Activated effector memory CD4-positive, alpha-beta T cell treated with Interleukin-2 at 50 U/mL for 16 hours (primary cell): ENCODE measurements around the gene ELF4.
"Not testable (repeated sequence)": the region's sequence is repeated elsewhere in the genome, so short reads cannot be mapped to it uniquely, and the experiment has no call there.

Experiments used
- DNase-seq: peaks from one replicate; pipeline ENCODE4 v3.0.0-alpha.2; 2020

The ELF4 gene

GRCh38 chrX:130110379-130111219 lies at the start of gene ELF4:
TSS of gene ELF4 (minus strand) at chrX:130110497. CDS start at chrX:130081330, 29,167 bp downstream.
- peak; percentile 42 for DNase-seq

DNA sequence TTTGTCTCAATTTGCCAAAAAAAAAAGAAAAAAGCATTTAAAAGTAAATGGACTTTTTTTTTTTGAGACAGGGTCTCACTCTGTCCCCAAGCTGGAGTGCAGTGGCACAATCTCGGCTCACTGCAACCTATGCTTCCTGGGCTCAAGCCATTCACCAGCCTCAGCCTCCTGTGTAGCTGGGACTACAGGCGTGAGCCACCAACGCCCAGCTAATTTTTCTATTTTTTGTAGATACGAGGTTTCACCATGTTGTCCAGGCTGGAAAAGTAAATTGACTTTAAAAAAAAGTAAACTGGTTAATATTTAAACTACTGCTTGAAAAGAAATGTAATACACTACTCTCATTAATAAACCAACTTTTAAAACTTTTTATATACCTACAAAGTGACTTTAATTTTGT lies 49.5 kb upstream of the ELF4 start:
- DNase-seq, result no peak

GRCh38 chrX:130158311-130158710 lies 48.0 kb upstream of the ELF4 start:
- no peak for DNase-seq

DNA sequence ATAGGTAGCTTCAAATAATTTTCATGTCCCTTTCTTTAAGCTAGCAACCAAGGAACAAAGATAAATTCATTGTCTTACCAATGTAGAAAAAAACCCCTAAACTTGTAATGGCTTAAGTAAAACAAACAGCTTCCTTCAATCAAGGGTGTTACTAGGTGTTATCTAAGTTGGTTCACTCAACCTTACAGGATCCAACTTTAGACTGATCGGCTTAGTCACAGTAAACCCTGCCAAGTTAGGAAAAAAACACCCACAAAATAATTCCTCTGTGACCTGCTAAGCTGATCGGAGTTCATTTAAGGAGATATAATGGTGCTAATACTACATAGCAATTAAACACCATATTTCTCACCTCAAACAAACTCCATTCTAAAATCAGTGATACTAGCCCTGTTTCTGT lies 45.3 kb upstream of the ELF4 start:
- no peak for DNase-seq

GRCh38 chrX:130147631-130148030 lies 37.3 kb upstream of the ELF4 start:
- no peak for DNase-seq

DNA sequence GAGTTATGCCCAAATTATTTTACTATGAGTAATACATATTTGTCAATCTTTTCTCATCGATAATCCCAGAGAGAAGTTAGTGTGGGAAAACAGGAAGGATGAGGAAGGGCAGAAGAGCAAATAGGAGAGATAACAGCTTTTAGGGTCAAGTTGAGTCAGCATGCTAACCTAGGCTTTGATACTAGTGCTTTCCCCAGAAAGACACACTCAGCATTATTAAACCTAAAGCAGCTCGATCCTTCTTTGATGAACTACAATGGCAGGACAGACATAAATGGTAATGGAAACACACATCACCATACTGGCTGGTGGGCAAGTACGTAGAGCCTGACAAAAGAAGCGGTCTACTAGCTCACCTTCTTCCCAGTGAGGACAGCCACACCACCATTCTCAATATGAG lies 34.8 kb upstream of the ELF4 start:
- DNase-seq, result no peak

DNA sequence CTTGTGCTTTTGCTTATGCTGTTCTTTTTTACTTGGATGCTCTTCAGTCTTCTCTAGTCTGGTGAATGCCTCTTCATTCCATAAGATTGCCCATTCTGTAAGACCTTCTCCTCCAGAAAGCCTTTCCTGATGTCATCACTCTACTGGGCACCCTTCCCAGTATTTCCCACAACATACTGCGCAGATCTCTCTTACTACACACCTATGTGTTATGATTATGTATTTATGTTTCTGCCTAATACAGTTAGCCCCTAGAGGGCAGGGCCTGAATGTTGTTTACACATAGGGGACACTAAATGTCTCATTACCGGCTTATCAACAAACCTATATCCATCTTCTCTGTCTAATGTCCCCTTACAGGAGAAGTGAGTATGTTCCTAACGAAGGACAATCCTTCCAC lies 34.2 kb upstream of the ELF4 start:
- DNase-seq, result no peak

DNA sequence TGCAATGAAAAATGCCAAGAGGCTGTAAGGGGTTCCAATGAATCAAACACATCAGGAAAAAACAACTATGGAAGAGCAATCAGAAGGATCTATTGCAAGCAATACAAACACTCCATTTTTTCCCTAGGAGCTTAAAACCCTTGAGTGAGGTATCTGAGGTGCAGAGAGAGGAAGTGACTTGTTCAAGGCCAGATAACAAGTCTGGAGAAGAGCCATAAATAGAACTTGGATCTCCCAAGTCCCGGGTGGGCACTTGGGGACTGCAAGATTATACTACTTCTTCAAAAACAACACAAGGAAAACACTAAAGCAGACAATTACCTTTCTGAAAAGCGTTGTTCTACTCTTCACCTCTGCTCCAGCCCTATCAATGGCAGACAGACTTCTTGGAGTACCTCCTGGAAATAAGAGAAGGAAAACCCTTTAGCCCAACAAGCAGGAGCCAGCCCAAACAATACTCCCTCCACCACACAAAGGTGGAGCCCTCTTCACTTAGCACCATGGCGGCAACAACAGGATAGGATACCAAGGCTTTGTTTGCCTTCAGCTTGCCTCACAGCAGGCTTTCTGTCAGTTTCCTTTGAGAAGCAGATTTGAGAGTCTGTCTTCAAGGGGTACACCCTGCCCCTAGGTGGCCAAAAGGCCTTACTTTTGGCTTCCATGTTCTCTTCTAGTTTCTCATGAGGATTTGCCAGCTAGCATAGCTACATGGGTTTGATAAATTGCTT lies 29.3 kb upstream of the ELF4 start:
- DNase-seq, result no peak

DNA sequence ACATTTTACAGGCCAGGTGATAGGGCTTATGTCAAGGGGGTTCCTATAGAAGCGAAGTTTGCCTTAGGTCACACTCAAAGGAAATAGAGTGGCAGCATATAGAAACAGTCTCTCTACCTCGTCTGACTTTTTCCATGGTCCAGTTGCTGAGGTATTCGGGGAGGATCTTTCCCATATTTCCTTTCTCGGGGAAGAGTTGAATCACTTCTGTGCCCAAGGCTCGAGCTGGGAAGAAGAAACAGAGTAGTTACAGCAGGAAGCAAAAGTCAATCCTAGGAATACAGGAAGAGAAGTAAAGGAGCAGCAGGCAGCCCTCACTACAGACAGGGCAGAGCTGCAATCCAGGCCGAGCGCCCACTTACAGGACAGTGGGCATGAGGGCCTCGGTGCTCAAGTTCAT lies 26.7 kb upstream of the ELF4 start:
- no peak for DNase-seq

GRCh38 chrX:130136496-130136895 lies 26.2 kb upstream of the ELF4 start:
- DNase-seq, result no peak

DNA sequence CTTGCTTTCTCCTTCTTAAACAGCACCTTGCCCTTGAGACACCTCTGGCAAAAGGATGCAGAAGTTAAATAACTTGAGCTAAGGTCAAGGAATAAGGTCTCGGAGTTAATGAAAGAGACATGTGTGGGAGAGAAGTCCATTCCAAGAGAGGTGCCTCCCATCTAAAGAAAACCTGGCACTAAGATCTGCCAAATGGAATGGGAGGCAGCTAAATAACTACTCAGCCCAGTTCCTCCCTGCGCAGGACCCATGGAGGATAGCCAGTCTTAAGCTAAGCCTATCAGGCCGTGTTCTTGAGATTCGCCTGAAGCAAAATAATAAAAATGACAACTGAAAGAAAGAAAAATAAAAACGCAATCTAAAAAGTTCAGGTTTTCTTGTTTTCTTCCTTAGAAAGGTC lies 20.7 kb upstream of the ELF4 start:
- DNase-seq, result no peak

DNA sequence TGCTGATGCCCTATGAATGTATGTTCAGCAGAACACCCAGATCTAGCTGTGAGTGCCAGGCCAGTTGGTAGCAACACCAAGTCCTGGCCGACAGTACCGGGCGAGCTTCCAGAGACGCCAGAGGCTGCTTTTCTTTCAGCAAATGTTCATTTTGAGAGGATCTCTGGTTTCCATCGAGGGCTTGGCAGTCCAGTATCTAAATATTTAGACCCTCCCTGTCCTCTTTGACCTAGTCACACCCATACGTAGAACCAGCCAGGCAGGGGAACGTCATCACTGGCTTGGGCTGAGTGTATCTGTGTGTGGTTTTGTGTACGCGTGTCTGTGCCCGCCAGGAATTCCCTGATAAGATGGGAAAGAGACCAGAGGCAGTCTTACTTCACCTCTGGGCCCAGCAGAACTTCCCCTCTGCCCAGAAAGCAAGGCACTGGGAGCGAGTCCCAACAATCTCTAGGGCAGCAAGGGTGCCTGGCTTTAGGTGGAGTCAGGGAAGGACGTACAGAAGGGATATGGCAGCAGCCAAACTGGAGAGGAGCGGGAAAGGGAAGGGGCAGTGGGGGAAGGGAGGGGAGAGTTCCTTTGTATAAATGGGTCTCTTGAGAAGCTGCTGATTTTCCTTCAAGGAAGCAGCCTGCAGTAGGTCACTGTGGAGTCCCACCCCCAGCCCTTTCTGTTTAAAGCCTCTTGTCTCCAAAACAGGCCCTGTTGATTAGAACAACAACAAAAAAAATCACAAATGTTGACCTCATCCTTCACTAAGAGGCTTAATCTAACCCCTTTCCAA lies 15.0 kb upstream of the ELF4 start:
- DNase-seq, result no peak

DNA sequence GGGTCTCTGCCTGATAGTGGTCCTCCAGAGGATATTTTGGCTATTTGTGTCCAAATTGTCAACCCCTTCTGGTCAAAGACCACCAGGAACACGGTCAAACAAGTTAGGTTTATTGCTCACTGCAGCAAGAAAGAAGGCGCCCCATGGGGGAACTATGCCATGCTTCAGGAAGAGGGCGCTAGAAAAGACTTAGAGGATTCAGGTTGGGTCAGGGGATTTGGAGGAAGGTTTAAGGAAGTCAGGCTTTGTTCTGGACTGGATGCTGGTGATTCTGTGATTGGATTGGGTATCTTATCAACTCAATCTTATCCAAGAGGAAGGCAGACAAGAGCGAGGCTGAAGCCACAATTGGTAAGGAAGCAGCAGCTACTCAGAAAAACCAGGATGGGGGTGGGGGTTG lies 14.3 kb upstream of the ELF4 start:
- DNase-seq, result no peak

GRCh38 chrX:130121505-130121800 lies 11.2 kb upstream of the ELF4 start:
- no peak for DNase-seq

DNA sequence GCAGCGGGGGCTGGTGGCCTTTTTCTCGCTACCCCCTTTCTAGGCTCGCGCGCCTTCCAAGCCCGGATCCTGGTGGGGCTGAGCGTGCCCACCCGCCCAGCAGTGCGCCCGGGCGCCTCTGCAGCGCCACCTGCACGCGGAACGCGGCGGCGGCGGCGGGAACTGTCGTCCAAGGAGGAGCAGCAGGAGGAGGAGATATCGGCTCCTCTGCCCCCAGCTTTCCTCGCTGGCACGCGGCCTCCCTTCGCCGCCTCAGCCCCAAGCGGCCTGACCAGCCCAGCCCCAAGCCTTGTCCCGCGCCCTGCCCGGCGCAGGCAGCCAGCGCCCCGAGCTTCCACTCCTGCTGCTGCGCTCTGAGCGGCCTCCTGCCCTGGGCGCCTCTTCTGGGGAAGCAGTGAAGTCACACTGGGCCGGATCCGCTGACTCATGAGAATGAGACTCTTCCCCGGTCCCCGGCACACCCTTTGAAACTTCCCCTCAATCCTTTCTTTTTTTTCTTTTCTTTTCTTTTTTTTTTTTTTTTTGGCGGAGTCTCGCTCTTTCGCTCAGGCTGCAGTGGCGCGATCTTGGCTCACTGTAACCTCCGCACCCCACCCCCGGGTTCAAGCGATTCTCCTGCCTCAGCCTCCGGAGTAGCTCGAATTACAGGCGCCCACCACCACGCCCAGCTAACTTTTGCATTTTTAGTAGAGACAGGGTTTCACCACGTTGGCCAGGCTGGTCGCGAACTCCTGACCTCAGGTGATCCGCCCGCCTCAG lies 10.6 kb upstream of the ELF4 start:
- DNase-seq, result peak; percentile 55

DNA sequence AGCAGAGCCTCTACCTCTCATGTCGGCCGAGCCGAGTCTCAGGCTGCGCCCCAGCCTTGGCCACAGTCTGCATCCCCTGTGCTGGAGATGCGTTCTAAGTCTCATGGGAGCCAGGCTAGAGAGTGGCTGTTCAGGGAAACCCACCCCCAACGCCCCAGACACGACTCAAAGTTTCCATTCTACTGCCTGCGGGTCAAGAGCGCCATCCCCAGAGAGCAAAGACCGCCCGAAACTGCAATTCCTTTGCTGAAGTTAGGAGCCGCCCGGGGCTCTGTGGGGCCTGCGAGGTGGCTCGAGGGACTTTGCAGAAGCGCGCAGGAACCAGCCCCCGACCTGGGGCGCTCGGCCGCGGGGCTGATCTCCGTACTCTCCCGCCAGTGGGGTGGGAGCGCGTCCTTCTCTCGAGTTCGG lies 10.0 kb upstream of the ELF4 start:
- DNase-seq, result no peak

- DNase-seq, result no peak
Observed at GRCh38 chrX:130119312-130119898, 9.1 kb upstream of the ELF4 start.

DNA sequence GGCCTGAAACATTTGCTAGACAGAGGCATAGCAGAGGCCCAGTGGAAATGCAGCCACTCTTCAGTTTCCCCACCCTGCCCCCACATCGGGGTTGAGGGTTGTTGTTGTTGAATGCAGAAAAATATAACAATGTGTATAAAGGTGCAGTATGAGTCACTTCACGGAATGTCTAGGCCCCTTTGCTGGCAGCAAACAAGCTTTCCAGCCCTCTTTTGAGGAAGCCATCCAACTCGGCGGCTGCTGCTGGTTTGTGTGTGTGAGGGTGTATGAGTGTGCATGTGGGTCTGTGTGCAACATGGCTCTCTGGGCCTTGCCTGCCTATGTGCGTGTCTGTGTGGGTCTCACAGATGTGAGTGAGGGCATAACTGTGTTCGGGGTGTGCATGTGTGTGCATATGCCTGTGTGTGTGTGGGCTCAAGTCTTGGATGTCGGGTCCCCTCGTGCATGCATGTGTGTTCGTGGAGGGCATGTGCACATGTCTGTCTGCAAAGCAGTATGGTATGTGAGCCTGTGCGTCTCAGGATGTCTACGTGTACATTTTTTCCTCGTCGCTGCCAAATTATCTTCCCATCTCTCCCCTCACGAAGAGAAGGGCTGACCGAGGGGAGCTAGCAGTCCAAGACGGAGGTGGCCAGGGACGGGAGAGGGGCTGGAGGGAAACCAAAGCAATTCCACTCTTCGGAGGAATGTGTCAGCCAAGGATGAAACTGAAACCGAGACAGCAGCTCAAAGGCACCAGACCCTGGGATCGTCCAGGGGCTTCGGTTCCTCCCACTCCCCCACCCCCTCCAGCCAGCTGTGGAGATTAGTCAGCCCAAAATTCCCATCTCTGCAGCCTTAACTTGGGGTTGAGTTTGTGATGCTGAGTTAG lies 8.4 kb upstream of the ELF4 start:
- DNase-seq, result no peak

GRCh38 chrX:130117166-130117565 lies 6.9 kb upstream of the ELF4 start:
- DNase-seq, result no peak

GRCh38 chrX:130115119-130115885 lies 5.0 kb upstream of the ELF4 start:
- DNase-seq, result not testable (repeated sequence)

DNA sequence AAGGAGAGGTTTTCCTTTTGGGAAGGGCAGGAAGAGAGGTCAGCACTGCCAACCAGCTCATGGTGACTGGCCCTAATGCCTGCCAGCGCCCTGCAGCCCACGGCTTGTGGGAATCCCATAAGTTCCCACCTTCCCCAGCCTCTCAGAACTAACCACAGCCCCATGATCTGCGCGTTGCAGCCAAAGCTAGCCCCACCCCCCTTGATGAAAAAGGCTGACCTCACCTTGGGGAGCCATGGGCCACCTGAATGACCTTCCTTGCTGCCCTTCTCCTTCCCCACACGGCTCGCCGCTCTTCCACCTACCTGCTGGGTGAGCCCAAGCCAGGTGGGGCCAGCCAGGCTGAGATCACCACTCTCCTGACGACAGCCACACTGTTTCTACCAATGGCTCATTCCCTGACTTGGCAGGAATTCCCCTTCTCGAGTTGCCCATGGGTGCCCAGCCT lies 3.9 kb upstream of the ELF4 start:
- DNase-seq, result no peak
